ENCODE measurements around the gene NPTN. TPM values are rescaled to one million over a fixed set of nuclear protein-coding genes. Genes with fewer than 3 reads are reported as not detected.

NPTN gene
- total RNA-seq, 1 donor from 2014 or later: 147 TPM

GRCh38 chr15:73600413-73601335 lies 32.5 kb downstream of the NPTN start:
- H3K4me1 ChIP-seq: peaks cover 32 to 91% of the 10 kb centered on the region in 2 donors
- H3K36me3 ChIP-seq: no peaks in the 10 kb centered on the region
- TF ChIP-seq, protein P1, sequence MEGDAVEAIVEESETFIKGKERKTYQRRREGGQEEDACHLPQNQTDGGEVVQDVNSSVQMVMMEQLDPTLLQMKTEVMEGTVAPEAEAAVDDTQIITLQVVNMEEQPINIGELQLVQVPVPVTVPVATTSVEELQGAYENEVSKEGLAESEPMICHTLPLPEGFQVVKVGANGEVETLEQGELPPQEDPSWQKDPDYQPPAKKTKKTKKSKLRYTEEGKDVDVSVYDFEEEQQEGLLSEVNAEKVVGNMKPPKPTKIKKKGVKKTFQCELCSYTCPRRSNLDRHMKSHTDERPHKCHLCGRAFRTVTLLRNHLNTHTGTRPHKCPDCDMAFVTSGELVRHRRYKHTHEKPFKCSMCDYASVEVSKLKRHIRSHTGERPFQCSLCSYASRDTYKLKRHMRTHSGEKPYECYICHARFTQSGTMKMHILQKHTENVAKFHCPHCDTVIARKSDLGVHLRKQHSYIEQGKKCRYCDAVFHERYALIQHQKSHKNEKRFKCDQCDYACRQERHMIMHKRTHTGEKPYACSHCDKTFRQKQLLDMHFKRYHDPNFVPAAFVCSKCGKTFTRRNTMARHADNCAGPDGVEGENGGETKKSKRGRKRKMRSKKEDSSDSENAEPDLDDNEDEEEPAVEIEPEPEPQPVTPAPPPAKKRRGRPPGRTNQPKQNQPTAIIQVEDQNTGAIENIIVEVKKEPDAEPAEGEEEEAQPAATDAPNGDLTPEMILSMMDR (IDR thresholded peaks at IDR 0.05): no peak
- no peaks in the 10 kb centered on the region for H3K9me3 ChIP-seq
- no peaks in the 10 kb centered on the region for H3K27me3 ChIP-seq
- no peak for DNase-seq (ENCODE audit: low spot score in 2 of 2)
- H3K27ac ChIP-seq: peak overlapping the region; percentile 64 to 69
- intact Hi-C loops (cut with DNase I): loop anchor here (2.0 kb wide), 1 partner anchor 32 kb away; the partner anchor contains the start of gene NPTN
- H3K4me3 ChIP-seq: no peak overlapping the region

DNA sequence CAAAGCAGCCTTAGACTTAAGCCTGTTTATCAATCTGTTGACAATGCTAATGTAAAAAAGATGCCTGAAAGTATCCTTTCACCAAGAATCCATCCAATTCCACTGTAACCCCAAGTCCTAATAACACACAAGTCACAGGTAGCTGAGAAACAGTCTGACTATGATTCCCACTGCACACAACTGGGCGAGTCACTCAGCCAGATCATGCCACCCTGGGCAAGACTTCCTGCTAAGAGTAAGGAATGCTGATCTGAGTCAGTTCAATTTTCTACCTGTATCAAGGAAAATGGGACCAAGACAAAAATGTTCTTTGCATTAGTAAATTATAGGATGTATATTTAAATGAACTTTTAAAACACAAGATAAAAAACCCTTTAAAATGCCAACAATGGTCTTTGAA lies 33.3 kb downstream of the NPTN start:
- H3K36me3 ChIP-seq: no peaks in the 10 kb centered on the region
- no peak overlapping the region for H3K4me3 ChIP-seq
- intact Hi-C loops (cut with DNase I): loop anchor here (2.0 kb wide), 1 partner anchor 33 kb away; the partner anchor contains the start of gene NPTN
- H3K27ac ChIP-seq: peak overlapping the region; percentile 64 to 81
- DNase-seq (ENCODE audit: low spot score in 2 of 2): no peak
- TF ChIP-seq, protein P1 (IDR thresholded peaks at IDR 0.05): no peak
- H3K27me3 ChIP-seq: no peaks in the 10 kb centered on the region
- H3K9me3 ChIP-seq: no peaks in the 10 kb centered on the region
- H3K4me1 ChIP-seq: peaks cover 38 to 92% of the 10 kb centered on the region in 2 donors

GRCh38 chr15:73598530-73599160 lies 34.5 kb downstream of the NPTN start:
- no peaks in the 10 kb centered on the region for H3K9me3 ChIP-seq
- TF ChIP-seq, protein P1 (IDR thresholded peaks at IDR 0.05): no peak
- no peaks in the 10 kb centered on the region for H3K27me3 ChIP-seq
- no peak overlapping the region for H3K4me3 ChIP-seq
- no peaks in the 10 kb centered on the region for H3K36me3 ChIP-seq
- H3K27ac ChIP-seq: peak overlapping the region; percentile 64 to 81
- H3K4me1 ChIP-seq: peaks cover 42 to 91% of the 10 kb centered on the region in 2 donors
- intact Hi-C loops (cut with DNase I): no loop called here
- no peak for DNase-seq (ENCODE audit: low spot score in 2 of 2)

GRCh38 chr15:73597036-73597638 lies 36.1 kb downstream of the NPTN start:
- Histone ChIP-seq H3K4me3 (no peak overlapping the region), H3K27me3 (no peaks in the 10 kb centered on the region), H3K36me3 (no peaks in the 10 kb centered on the region), H3K4me1 (peaks cover 42 to 79% of the 10 kb centered on the region in 2 donors), H3K9me3 (no peaks in the 10 kb centered on the region), H3K27ac (peak overlapping the region; percentile 64 to 81)
- TF ChIP-seq, protein P1 (IDR thresholded peaks at IDR 0.05): no peak
- intact Hi-C loops (cut with DNase I): no loop called here
- DNase-seq (ENCODE audit: low spot score in 2 of 2): no peak

DNA sequence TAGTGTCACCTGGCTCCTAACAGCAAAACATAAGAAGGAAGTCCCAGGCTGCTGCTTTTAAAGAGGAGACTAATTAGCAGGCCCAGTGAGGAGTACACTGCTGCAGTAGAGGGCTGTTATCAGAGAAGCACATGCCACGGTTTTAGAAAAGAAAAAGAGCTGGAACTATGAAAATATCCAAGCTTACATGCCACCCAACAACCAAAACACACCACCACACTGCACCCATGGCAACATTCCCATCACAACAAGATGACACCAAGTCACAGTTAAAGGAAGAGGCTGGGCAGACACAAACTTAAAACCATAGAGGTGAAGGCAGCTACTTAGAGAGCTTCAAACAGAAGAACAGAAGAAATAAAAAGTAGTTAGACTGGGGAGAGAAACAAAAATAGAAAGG lies 37.0 kb downstream of the NPTN start:
- peaks cover 39 to 71% of the 10 kb centered on the region in 2 donors for H3K4me1 ChIP-seq
- TF ChIP-seq, protein P1 (IDR thresholded peaks at IDR 0.05): no peak
- intact Hi-C loops (cut with DNase I): no loop called here
- H3K36me3 ChIP-seq: peaks cover 0 to 5% of the 10 kb centered on the region in 2 donors
- peak overlapping the region; percentile 64 to 81 for H3K27ac ChIP-seq
- H3K4me3 ChIP-seq: no peak overlapping the region
- H3K9me3 ChIP-seq: no peaks in the 10 kb centered on the region
- DNase-seq (ENCODE audit: low spot score in 2 of 2): no peak
- no peaks in the 10 kb centered on the region for H3K27me3 ChIP-seq
